NT2/D1 (cell line): ENCODE measurements around the gene UBAC1.
"Not testable (repeated sequence)": the region's sequence is repeated elsewhere in the genome, so short reads cannot be mapped to it uniquely, and the experiment has no call there.

Experiments used
- DNase-seq: peaks from one replicate; pipeline ENCODE4 v3.0.0-alpha.2; 2011; ENCODE audit warnings: low read depth, low spot score
- H3K27me3 ChIP-seq: 2 replicates; pipeline ENCODE4 v1.6.0; 2011; ENCODE audit warnings: mild to moderate bottlenecking; ENCODE audit not compliant: insufficient read length, insufficient read depth
- H3K36me3 ChIP-seq: 2 replicates; pipeline ENCODE4 v1.6.1; 2011; ENCODE audit warnings: mild to moderate bottlenecking, low read length, mixed read lengths; ENCODE audit not compliant: insufficient read depth, insufficient read length
- H3K4me1 ChIP-seq: 2 replicates; pipeline ENCODE4 v1.5.1; 2011; ENCODE audit not compliant: insufficient read depth, insufficient read length
- H3K4me3 ChIP-seq: 2 replicates; pipeline ENCODE4 v1.5.1; 2011; ENCODE audit warnings: low read depth; ENCODE audit not compliant: insufficient read length
- H3K9ac ChIP-seq: 2 replicates; pipeline ENCODE4 v1.6.0; 2011; ENCODE audit warnings: low read depth; ENCODE audit not compliant: insufficient read length
- H3K9me3 ChIP-seq: 2 replicates; pipeline ENCODE4 v1.5.1; 2011; ENCODE audit warnings: mild to moderate bottlenecking, low read length; ENCODE audit not compliant: insufficient read depth
- SUZ12 ChIP-seq: IDR thresholded peaks from 2 replicates; pipeline ENCODE4 v1.6.1; 2011; ENCODE audit not compliant: insufficient read length, insufficient read depth; ENCODE audit errors: extremely low read depth
- YY1 ChIP-seq: IDR thresholded peaks from 2 replicates; pipeline ENCODE4 v1.6.1; 2011; ENCODE audit not compliant: insufficient read length, insufficient read depth
- ZNF274 ChIP-seq: IDR thresholded peaks from 2 replicates; pipeline ENCODE4 v1.6.1; 2011; ENCODE audit warnings: mild to moderate bottlenecking, low read depth, low read length

The UBAC1 gene

DNA sequence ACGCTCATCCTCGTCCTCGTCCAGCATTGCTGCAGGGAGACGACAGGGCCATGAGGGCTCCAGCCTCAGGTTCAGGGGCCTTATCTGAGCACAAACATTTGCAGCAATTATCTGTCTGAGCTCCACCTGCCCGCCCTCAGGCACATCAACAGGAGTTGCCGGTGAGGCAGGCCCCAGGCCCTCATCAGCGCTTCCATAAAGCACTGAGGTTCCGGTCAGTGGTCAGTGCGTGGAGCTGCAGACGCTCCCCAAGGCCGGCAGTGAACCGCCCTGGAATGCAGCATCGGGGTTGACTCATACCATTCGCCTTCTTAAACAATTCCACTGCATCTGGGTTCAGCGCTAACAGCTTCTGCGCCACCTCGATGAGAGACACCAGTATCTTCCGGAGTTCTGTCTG lies 15.2 kb downstream of the UBAC1 start:
- Histone ChIP-seq H3K9me3 (no peaks in the 10 kb centered on the region), H3K36me3 (peaks cover 82% of the 10 kb centered on the region), H3K27me3 (no peaks in the 10 kb centered on the region), H3K4me3 (no peak overlapping the region), H3K9ac (no peak overlapping the region), H3K4me1 (peaks cover 12% of the 10 kb centered on the region)
- no peak for TF ChIP-seq YY1
- no peak for TF ChIP-seq SUZ12
- TF ChIP-seq ZNF274: no peak
- DNase-seq: no peak

DNA sequence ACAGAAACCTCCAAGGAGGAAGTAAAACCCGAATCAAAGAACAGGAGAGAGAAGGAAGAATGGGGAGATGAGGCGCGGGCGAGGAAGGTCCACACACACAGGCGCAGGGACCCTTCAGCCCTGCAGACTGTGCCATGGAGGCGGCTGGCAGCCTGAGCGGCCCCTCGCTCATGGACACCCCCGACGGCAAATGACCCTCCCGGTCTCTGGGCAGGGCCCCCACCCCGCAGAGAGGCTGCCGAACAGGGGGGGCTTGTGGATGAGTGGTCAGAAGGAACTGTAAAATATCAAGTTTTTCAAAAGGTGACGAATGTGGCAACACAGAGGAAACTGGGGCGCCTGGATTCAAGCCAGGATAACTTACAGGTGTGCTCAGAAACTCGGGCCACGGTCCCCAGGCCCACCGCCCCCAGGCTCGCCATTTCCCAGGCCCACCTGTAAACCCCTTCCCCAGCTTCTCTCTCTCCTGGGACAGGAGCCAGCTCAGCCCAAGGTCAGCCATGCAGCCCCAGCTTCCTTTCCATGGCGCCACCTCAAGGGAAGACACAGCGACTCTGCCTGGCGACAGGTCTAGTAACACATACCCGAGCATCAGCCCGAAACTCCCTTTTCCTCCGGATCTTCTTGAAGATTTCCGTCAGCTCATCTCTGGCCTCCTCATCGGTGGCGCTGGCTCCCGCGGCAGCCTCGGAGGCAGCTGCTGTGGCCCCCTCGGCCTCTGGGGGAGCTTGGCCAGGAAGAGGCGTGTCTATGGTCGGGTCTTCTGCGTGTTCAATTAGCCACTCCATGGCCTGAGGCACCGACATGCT lies 16.5 kb downstream of the UBAC1 start:
- no peaks in the 10 kb centered on the region for H3K27me3 ChIP-seq
- H3K4me1 ChIP-seq: peaks cover 8% of the 10 kb centered on the region
- H3K4me3 ChIP-seq: no peak overlapping the region
- DNase-seq: no peak
- H3K9me3 ChIP-seq: no peaks in the 10 kb centered on the region
- H3K36me3 ChIP-seq: peaks cover 80% of the 10 kb centered on the region
- no peak for TF ChIP-seq YY1
- H3K9ac ChIP-seq: no peak overlapping the region

- not testable (repeated sequence) for H3K27me3 ChIP-seq, H3K4me3 ChIP-seq, DNase-seq, H3K4me1 ChIP-seq, H3K9ac ChIP-seq, H3K9me3 ChIP-seq
- peaks cover 82% of the 10 kb centered on the region for H3K36me3 ChIP-seq
Observed at GRCh38 chr9:135943604-135944003, 17.6 kb downstream of the UBAC1 start.

GRCh38 chr9:135941288-135941995 lies 19.7 kb downstream of the UBAC1 start:
- TF ChIP-seq ZNF274: no peak
- no peak for TF ChIP-seq YY1
- no peak for TF ChIP-seq SUZ12
- no peak for DNase-seq
- H3K4me1 ChIP-seq: no peaks in the 10 kb centered on the region
- peaks cover 80% of the 10 kb centered on the region for H3K36me3 ChIP-seq
- H3K9ac ChIP-seq: no peak overlapping the region
- H3K4me3 ChIP-seq: no peak overlapping the region
- H3K27me3 ChIP-seq: no peaks in the 10 kb centered on the region
- peaks cover 7% of the 10 kb centered on the region for H3K9me3 ChIP-seq

- Histone ChIP-seq H3K9me3 (peaks cover 13% of the 10 kb centered on the region), H3K36me3 (peaks cover 74% of the 10 kb centered on the region), H3K4me1 (no peaks in the 10 kb centered on the region), H3K27me3 (no peaks in the 10 kb centered on the region), H3K9ac (no peak overlapping the region), H3K4me3 (no peak overlapping the region)
- TF ChIP-seq SUZ12 (no peak), YY1 (no peak), ZNF274 (no peak)
- no peak for DNase-seq
Observed at GRCh38 chr9:135939351-135940265, 21.6 kb downstream of the UBAC1 start.

DNA sequence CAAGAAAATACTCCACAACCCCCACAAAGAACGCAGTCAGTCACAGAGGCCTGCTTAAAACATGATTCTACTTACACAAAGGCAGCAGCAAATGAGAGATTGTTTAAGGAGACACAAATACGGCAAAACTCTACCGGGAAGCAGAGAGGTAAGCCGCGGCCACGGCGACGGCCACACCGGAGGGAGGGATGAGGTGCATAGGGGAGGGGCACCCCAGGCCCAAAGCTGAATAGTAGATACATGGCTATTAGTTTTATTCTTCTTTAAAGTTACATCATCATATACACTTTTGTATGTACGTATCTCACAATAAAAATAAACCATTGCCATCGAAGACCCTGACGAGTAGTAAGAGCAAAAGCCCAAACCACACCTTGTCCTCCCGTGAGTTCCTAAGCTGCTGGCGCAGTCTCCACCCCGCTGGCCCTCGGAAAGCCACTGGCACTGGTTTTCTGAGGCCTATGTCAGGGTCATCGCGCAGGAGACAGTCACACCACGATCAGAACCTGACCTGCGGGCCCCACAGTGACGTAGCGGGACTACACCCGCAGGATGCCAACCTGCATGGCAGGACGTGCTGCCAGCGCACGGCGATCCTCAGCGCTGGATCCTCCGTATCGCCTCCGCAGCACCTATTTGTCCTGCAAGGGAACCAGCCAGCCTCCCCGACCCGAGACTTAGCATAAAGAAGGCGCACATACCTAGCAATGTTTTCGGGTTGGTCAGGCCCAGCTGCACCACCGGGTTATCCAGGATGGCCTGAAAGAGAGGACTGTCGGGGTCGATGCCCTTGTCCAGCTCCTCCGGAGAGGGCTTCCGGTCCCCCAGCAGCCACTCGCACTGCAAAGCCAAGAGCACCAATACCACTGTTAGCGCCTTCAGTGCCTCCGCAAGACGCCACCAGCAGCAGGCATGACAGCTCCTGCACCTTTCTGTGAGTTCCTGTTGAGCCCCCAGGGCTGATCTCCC lies 23.4 kb downstream of the UBAC1 start:
- Histone ChIP-seq H3K27me3 (no peaks in the 10 kb centered on the region), H3K36me3 (peaks cover 70% of the 10 kb centered on the region)
- no peak for DNase-seq

More for the DNA sequence above, 23.4 kb downstream of the UBAC1 start:
- TF ChIP-seq ZNF274: no peak
- no peak for TF ChIP-seq SUZ12
- no peak for TF ChIP-seq YY1
- Histone ChIP-seq H3K9ac (no peak overlapping the region), H3K9me3 (peaks cover 13% of the 10 kb centered on the region), H3K4me3 (no peak overlapping the region), H3K4me1 (no peaks in the 10 kb centered on the region)
